HG03060 (cell line): ENCODE results near the gene SLC25A52.
"Not testable (repeated sequence)": the region's sequence is repeated elsewhere in the genome, so short reads cannot be mapped to it uniquely, and the experiment has no call there.

ENCODE experiments used
- ATAC-seq: cut with Tn5 transposase; IDR thresholded peaks from one replicate; pipeline ENCODE4 v1.9.1; 2021; ENCODE audit warnings: low read depth, moderate number of reproducible peaks; ENCODE audit not compliant: unreplicated experiment

SLC25A52 gene, protein sequence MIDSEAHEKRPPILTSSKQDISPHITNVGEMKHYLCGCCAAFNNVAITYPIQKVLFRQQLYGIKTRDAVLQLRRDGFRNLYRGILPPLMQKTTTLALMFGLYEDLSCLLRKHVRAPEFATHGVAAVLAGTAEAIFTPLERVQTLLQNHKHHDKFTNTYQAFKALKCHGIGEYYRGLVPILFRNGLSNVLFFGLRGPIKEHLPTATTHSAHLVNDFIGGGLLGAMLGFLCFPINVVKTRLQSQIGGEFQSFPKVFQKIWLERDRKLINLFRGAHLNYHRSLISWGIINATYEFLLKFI

DNA sequence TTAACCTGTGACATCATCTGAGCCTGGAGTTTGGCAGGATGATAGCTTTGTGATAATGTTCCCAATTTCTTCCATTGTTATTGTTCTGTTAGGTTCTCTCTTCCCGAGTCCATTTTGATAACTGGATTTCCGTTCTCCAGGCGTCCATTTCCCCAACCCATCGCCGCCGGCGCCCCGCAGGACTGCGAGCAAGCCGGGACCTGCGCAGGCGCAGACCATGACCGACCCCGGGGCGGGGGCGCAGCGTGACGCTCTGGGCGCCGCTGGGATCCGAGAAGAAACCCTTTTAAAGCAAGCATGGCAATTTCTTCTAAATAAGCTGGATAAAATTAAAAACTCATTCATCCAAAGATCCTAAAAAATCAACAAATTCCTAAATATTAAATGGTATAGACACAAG lies at the start of gene SLC25A52:
Gene SLC25A52, minus strand, starts transcription at position 186 of the 400 bp plus-strand sequence. CDS start 219 bp downstream, outside the sequence.
- no peak for ATAC-seq

DNA sequence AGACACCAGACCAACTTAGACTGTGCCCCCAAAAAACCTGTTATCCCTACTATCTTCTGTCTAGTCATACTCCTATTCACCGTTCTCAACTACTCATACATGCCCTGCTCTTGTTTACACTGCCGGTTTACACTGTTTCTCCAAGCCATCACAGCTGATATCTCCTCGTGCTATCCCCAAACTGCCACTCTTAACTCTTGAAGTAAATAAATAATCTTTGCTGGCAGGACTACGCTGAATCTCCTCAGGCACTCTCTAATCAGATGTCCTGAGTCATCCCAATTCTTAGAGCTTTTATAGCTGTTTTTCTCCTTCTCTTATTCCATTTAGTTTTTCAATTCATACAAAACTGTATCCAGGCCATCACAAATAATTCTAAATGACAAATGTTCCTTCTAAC lies 48.4 kb upstream of the SLC25A52 start:
- ATAC-seq, result not testable (repeated sequence)

DNA sequence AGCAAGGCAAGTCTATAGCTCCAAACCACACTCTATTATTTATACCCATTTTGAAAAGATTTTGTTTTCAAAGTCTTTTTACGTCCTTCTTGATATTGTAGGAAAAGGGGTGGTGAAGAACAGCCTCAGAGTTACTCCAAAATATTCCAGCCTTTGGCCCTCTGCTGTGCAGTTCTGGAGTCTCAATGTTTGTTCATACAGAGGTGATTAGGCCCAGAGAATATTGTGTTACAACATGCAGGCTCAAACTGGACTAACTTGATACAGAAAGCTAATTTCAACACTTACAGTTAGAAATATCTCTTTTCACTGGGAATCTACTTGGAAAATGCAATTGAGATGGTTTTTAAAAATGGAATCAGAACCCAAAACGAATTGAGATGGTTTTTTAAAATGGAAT lies 40.4 kb upstream of the SLC25A52 start:
- no peak for ATAC-seq

DNA sequence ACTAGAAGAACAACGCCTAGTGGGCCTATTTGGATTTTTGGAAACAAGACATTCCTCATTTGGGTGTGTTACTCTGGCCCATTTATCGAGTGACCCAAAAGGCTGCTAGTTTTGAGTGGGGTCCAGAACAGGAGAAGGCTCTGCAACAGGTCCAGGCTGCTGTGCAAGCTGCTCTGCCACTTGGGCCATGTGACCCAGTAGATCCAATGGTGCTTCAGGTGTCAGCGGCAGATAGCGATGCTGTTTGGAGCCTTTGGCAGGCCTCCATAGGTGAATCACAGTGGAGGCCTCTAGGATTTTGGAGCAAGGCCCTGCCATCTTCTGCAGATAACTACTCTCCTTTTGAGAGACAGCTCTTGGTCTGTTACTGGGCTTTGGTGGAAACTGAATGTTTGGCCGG lies 38.6 kb upstream of the SLC25A52 start:
- ATAC-seq, result not testable (repeated sequence)

DNA sequence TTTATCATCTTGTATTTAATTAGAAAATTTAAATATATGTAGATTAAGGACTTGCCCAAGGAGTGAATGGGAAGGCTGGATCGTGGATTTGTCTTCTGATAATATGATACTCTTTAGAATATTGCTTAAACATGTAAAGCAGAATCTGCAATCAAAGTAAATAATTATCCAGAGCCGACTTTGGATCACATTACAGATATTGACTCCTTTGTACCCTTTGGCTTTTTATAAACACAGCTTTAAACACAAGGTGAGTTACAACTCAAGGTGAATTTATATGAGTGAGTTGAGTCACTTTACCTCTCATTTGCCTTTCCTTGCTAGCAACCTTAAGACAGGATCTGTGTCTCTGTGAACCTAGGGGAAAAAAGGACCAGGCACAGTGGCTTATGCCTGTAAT lies 37.7 kb upstream of the SLC25A52 start:
- ATAC-seq, result no peak

- ATAC-seq, result no peak
Observed at GRCh38 chr18:31795747-31796146, 35.1 kb upstream of the SLC25A52 start.

GRCh38 chr18:31793531-31793930 lies 32.9 kb upstream of the SLC25A52 start:
- ATAC-seq, result no peak

DNA sequence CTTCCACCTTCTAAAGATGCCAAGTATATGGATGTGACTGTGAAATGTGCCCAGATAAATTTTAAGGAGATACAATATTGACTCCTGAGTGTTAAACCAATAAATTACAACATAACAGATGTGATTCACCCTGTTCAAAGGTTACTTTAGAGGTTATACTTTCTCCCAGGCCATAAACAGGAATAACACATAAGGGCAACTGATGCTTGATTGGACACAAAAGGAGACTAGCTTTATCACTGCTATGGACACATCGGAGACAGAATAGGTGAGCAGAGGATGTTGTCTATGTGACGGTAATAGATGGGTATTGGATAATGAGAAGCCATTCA lies 31.9 kb upstream of the SLC25A52 start:
- ATAC-seq, result no peak

DNA sequence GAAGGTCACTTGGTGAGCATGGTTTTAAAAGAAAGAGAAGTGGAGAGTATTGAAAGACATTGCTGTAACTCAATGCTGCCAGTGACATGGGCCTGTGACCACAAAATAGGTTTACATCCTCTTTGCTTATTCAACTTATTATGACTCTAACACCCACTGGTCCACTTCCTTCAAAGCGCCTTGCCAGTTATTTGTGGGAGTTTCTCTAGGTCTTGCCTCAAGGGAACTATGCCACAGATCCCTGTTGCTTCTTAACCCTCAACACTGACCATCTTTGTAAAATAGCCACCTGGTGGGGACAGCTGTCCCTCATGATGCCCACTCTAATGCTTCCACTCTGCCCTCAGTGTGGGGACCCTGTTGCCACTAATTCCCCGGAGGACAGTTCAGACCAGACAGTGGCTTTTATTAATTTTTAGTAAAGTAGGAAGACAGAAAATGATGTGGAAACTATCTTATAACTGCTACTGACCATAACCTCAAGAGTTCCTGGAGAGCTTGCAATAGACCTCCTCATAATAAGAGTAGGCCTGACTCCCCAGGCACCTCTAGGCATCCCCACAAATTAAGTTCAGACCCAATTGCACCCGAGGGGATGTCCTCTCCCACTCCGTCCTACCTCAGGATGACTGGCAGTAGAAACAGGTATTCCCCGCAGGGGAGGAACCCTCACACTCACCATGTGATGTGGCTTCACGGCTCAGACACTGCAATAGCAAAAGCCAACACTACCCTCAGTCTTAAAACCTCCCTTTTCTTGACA lies 31.3 kb upstream of the SLC25A52 start:
- ATAC-seq, result peak; percentile 95

DNA sequence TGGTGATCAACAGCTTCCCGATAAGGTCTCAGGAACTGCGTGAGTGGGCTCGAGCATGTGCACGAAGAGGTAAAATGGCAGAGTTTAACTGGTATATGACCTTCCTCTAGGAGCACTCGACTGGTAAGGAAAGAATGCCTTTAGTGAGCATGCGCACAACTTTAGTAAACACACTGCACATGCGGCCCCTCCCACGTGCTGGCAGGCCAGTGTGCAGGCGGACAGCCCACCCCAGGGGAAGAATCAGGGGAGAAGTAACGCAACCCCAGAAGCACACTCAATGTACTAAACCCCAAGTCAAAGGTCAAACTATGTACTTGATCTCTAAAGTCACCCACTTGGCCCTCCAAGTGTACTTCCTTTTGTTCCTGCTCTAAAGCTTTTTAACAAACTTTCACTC lies 28.7 kb upstream of the SLC25A52 start:
- ATAC-seq, result no peak

DNA sequence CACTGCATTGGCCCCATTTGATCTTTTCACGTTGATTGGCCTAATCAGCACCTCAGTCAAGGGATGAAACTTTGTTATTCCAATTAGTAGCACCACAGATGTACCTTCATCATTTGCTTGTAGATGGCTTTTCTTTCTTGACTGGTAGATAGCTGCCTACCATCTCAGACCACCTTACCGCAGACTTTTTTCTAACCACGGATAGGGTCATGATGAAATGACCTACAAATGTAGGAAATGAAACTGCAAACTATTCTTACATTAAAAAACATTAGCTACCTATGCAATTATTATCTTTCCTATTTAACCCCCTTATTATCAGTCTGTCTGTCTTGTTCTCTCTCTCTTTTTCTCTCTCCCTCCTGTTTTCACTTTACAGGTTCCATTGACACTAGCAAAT lies 22.4 kb upstream of the SLC25A52 start:
- ATAC-seq, result no peak

DNA sequence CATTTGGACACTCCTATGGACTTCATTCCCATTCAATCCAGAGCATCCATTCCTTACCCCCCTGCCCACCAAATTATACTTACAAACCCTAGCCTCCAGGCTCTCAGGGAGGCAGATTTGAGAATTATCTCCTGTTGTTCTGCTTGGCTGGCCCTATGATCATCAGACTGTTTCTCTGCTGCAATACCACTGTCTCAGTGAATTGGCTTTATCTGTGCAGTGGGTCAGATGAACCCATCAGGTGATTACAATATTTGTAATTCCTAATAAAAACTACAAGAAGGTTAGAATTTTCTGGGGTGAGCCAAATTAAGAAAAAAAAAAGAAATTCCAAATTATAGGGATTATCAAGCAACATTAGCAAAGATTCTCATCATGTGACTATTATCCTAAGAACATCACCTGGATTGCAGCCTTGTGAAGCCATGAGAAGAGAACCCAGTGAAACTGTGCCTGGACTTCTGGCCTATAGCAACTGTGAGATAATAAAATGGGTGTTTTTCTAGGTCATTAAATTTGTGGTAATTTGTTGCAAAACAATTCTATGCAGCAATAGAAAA lies 17.8 kb upstream of the SLC25A52 start:
- ATAC-seq, result no peak

- ATAC-seq, result no peak
Observed at GRCh38 chr18:31776093-31776492, 15.4 kb upstream of the SLC25A52 start.

GRCh38 chr18:31774962-31775361 lies 14.3 kb upstream of the SLC25A52 start:
- ATAC-seq, result no peak

DNA sequence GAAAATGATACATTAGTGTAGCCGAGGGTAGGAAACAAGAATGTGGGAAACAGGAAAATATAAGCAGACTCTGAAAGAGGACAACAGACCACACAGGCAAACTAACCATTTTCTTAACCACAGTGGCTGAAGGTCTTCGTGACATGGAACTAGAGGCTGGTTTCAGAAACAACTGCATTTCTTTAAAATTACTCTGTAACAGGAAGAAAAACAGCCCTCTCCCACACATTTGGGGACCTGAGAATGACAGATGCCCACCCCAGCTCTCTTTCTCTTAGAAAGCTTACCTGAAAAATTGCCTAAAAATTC lies 13.8 kb upstream of the SLC25A52 start:
- no peak for ATAC-seq

GRCh38 chr18:31773774-31774476 lies 13.2 kb upstream of the SLC25A52 start:
- no peak for ATAC-seq

GRCh38 chr18:31772699-31773098 lies 12.0 kb upstream of the SLC25A52 start:
- no peak for ATAC-seq

GRCh38 chr18:31750273-31750672 lies 10.4 kb downstream of the SLC25A52 start:
- ATAC-seq, result no peak

DNA sequence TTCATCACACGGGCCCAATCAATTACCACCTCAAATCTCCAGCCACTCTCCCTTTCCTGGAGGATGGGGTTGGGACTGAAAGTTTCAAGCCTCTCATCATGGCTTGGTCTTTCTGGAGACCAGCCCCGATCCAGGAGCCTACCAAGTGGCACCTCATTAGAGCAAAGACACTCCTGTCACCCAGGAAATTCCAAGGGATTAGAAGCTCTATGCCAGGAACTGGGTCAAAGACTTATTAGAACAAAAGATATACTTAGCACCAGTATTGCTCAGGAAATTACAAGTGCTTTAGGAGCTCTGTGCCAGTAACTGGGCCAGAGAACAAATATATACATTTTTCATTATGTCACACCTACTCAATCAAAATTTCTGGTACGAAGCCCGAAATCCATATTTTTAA lies 14.3 kb downstream of the SLC25A52 start:
- ATAC-seq, result no peak

DNA sequence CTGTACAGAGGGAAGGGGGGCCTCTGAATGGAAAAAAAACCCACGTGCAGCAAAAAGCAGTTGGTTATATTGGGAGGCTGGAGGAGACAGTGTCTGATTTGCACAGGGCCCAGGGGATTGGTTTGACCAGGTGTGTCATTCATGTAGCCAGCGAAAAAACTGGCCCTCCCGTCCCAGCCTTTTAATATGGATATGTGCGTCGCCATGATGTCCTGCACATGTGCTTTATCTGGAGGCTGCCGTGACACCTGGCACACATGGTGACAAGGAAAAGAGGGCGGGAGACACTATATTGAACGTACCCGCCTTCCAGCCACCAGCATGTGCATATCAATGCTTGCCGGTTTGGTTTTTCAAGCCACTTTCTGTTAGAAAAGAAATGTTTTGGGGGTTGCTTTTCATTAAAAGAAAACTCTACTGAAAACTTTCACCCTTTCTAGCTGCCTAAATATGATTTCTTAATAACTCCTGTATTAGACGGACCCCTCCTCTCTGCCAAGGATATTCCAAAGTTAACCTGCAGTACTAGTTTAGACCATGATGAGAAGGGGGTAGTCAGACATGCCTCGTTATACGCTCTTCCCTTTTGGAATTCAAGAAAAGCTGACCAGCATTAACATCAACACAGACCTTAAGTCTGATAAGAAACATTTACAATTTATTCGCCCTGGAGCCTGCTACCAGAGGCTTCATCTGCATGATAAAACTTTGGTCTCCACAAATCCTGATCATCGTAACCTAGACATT lies 16.2 kb downstream of the SLC25A52 start:
- ATAC-seq, result no peak

DNA sequence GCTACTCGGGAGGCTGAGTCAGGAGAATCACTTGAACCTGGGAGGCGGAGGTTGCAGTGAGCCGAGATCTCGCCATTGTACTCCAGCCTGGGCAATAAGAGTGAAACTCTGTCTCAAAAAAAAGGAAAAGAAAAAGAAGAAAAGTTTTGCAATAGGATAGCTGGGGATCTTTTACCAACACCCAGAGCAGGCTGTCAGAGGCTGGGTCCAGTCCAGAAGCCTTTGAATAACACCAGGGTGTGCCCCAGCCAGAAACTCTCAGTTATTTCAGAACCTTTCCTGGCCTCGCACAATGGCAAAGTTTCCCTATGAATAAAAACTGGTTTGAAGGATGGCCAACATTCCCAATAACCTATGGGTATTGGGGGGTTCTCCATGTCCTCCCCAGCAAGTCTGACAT lies 17.1 kb downstream of the SLC25A52 start:
- not testable (repeated sequence) for ATAC-seq
